ENCODE measurements around the gene CLASP1. TPM values are rescaled to one million over a fixed set of nuclear protein-coding genes. Genes with fewer than 3 reads are reported as not detected.

Gene CLASP1
- total and polyA plus RNA-seq, 2 experiments from 2014 or later, result 16.6 to 56.3 TPM

DNA sequence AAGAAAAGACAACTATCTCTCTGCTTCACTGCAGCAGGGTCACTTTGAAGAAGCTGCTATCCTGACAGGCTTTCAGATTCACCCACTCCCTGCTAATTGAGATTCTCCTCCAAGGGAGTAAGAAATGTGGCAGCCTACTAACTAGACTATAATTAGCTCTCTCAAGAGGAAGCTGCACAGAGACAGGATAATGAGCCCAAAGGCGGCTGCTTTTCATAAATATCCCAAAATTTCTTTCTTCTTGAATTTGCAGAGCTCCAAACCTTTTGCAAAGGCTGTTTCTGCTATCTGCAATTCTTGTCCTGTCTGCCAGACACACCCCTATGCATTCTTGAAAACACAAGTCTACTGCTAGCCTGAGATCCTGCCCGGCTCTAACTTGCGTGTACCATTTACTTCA, 172.6 kb downstream of the CLASP1 start:
- TF ChIP-seq JUNB (IDR thresholded peaks at IDR 0.05; ENCODE audit: unreplicated experiment) (no peak), CREB1 (CRISPR knock-in tag; IDR thresholded peaks at IDR 0.05; ENCODE audit: low read depth) (no peak), NANOG (IDR thresholded peaks at IDR 0.05; ENCODE audit: borderline replicate concordance) (no peak), STAT1 (IDR thresholded peaks at IDR 0.05; ENCODE audit: unreplicated experiment) (no peak), EZH2 (IDR thresholded peaks at IDR 0.05; ENCODE audit: low read depth, unreplicated experiment) (no peak), EZH2phosphoT487 (IDR thresholded peaks at IDR 0.05; ENCODE audit: unreplicated experiment) (no peak), ZNF331 (CRISPR knock-in tag; IDR thresholded peaks at IDR 0.05; ENCODE audit: low read depth) (no peak), ZNF114 (CRISPR knock-in tag; IDR thresholded peaks at IDR 0.05) (no peak), POLR2AphosphoS5 (IDR thresholded peaks at IDR 0.05; ENCODE audit: low read depth) (no peak)
- TF ChIP-seq, protein P1, sequence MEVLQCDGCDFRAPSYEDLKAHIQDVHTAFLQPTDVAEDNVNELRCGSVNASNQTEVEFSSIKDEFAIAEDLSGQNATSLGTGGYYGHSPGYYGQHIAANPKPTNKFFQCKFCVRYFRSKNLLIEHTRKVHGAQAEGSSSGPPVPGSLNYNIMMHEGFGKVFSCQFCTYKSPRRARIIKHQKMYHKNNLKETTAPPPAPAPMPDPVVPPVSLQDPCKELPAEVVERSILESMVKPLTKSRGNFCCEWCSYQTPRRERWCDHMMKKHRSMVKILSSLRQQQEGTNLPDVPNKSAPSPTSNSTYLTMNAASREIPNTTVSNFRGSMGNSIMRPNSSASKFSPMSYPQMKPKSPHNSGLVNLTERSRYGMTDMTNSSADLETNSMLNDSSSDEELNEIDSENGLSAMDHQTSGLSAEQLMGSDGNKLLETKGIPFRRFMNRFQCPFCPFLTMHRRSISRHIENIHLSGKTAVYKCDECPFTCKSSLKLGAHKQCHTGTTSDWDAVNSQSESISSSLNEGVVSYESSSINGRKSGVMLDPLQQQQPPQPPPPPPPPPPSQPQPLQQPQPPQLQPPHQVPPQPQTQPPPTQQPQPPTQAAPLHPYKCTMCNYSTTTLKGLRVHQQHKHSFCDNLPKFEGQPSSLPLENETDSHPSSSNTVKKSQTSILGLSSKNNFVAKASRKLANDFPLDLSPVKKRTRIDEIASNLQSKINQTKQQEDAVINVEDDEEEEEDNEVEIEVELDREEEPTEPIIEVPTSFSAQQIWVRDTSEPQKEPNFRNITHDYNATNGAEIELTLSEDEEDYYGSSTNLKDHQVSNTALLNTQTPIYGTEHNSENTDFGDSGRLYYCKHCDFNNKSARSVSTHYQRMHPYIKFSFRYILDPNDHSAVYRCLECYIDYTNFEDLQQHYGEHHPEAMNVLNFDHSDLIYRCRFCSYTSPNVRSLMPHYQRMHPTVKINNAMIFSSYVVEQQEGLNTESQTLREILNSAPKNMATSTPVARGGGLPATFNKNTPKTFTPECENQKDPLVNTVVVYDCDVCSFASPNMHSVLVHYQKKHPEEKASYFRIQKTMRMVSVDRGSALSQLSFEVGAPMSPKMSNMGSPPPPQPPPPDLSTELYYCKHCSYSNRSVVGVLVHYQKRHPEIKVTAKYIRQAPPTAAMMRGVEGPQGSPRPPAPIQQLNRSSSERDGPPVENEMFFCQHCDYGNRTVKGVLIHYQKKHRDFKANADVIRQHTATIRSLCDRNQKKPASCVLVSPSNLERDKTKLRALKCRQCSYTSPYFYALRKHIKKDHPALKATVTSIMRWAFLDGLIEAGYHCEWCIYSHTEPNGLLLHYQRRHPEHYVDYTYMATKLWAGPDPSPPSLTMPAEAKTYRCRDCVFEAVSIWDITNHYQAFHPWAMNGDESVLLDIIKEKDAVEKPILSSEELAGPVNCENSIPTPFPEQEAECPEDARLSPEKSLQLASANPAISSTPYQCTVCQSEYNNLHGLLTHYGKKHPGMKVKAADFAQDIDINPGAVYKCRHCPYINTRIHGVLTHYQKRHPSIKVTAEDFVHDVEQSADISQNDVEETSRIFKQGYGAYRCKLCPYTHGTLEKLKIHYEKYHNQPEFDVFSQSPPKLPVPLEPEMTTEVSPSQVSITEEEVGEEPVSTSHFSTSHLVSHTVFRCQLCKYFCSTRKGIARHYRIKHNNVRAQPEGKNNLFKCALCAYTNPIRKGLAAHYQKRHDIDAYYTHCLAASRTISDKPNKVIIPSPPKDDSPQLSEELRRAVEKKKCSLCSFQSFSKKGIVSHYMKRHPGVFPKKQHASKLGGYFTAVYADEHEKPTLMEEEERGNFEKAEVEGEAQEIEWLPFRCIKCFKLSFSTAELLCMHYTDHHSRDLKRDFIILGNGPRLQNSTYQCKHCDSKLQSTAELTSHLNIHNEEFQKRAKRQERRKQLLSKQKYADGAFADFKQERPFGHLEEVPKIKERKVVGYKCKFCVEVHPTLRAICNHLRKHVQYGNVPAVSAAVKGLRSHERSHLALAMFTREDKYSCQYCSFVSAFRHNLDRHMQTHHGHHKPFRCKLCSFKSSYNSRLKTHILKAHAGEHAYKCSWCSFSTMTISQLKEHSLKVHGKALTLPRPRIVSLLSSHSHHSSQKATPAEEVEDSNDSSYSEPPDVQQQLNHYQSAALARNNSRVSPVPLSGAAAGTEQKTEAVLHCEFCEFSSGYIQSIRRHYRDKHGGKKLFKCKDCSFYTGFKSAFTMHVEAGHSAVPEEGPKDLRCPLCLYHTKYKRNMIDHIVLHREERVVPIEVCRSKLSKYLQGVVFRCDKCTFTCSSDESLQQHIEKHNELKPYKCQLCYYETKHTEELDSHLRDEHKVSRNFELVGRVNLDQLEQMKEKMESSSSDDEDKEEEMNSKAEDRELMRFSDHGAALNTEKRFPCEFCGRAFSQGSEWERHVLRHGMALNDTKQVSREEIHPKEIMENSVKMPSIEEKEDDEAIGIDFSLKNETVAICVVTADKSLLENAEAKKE (CRISPR knock-in tag; IDR thresholded peaks at IDR 0.05), result no peak
- TF ChIP-seq, protein P2, sequence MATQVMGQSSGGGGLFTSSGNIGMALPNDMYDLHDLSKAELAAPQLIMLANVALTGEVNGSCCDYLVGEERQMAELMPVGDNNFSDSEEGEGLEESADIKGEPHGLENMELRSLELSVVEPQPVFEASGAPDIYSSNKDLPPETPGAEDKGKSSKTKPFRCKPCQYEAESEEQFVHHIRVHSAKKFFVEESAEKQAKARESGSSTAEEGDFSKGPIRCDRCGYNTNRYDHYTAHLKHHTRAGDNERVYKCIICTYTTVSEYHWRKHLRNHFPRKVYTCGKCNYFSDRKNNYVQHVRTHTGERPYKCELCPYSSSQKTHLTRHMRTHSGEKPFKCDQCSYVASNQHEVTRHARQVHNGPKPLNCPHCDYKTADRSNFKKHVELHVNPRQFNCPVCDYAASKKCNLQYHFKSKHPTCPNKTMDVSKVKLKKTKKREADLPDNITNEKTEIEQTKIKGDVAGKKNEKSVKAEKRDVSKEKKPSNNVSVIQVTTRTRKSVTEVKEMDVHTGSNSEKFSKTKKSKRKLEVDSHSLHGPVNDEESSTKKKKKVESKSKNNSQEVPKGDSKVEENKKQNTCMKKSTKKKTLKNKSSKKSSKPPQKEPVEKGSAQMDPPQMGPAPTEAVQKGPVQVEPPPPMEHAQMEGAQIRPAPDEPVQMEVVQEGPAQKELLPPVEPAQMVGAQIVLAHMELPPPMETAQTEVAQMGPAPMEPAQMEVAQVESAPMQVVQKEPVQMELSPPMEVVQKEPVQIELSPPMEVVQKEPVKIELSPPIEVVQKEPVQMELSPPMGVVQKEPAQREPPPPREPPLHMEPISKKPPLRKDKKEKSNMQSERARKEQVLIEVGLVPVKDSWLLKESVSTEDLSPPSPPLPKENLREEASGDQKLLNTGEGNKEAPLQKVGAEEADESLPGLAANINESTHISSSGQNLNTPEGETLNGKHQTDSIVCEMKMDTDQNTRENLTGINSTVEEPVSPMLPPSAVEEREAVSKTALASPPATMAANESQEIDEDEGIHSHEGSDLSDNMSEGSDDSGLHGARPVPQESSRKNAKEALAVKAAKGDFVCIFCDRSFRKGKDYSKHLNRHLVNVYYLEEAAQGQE (IDR thresholded peaks at IDR 0.05; ENCODE audit: unreplicated experiment), result no peak
- TF ChIP-seq, protein P3, sequence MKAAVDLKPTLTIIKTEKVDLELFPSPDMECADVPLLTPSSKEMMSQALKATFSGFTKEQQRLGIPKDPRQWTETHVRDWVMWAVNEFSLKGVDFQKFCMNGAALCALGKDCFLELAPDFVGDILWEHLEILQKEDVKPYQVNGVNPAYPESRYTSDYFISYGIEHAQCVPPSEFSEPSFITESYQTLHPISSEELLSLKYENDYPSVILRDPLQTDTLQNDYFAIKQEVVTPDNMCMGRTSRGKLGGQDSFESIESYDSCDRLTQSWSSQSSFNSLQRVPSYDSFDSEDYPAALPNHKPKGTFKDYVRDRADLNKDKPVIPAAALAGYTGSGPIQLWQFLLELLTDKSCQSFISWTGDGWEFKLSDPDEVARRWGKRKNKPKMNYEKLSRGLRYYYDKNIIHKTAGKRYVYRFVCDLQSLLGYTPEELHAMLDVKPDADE (IDR thresholded peaks at IDR 0.05), result no peak
- TF ChIP-seq, protein P4, sequence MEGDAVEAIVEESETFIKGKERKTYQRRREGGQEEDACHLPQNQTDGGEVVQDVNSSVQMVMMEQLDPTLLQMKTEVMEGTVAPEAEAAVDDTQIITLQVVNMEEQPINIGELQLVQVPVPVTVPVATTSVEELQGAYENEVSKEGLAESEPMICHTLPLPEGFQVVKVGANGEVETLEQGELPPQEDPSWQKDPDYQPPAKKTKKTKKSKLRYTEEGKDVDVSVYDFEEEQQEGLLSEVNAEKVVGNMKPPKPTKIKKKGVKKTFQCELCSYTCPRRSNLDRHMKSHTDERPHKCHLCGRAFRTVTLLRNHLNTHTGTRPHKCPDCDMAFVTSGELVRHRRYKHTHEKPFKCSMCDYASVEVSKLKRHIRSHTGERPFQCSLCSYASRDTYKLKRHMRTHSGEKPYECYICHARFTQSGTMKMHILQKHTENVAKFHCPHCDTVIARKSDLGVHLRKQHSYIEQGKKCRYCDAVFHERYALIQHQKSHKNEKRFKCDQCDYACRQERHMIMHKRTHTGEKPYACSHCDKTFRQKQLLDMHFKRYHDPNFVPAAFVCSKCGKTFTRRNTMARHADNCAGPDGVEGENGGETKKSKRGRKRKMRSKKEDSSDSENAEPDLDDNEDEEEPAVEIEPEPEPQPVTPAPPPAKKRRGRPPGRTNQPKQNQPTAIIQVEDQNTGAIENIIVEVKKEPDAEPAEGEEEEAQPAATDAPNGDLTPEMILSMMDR (conservative IDR thresholded peaks at IDR 0.05; ENCODE audit: low read depth in 2 of 2), result no peak
- Mint-ChIP-seq H3K4me1 (peaks cover 41% of the 10 kb centered on the region), H3K9me3 (no peaks in the 10 kb centered on the region), H3K4me3 (no peak overlapping the region), H3K27me3 (ENCODE audit: insufficient read depth, low read depth, poor library complexity) (no peaks in the 10 kb centered on the region), H3K36me3 (ENCODE audit: low read depth) (no peaks in the 10 kb centered on the region), H3K27ac (no peak overlapping the region)
- H3K9me2 ChIP-seq (ENCODE audit: insufficient read depth), result no peaks in the 10 kb centered on the region
- no peak overlapping the region for H3K4me3 ChIP-seq
- no peaks in the 10 kb centered on the region for H3K36me3 ChIP-seq (ENCODE audit: insufficient read depth)
- H3K4me1 ChIP-seq (ENCODE audit: insufficient read depth), result peaks cover 26% of the 10 kb centered on the region
- no peak for DNase-seq (ENCODE audit: low spot score)
- no peak for ATAC-seq
- no peaks in the 10 kb centered on the region; the same call in 1 of the 2 replicates for H3F3A ChIP-seq (replicated peaks; ENCODE audit: low read depth)
- no peak overlapping the region for H3K4me2 ChIP-seq
- peaks cover 30% of the 10 kb centered on the region for H3K79me2 ChIP-seq (replicated peaks; ENCODE audit: insufficient read depth)
- no peaks in the 10 kb centered on the region for H3K27me3 ChIP-seq (ENCODE audit: insufficient read depth)
- H3K27ac ChIP-seq (ENCODE audit: low read depth), result no peak overlapping the region
- peaks cover 4% of the 10 kb centered on the region; the same call in 1 of the 2 replicates for H4K20me1 ChIP-seq (replicated peaks; ENCODE audit: insufficient read depth)
- H2AFZ ChIP-seq, result no peak overlapping the region
